IPS-18c (cell line): ENCODE data around the gene LAMP1.
"Not testable (repeated sequence)": the region's sequence is repeated elsewhere in the genome, so short reads cannot be mapped to it uniquely, and the experiment has no call there.

ENCODE experiments used
- H3K4me3 ChIP-seq: 2 replicates; pipeline ENCODE4 v1.7.0; 2013; ENCODE audit warnings: low read depth, mild to moderate bottlenecking, low read length, moderate library complexity; ENCODE audit not compliant: insufficient read depth
- H3K9me3 ChIP-seq: one replicate; pipeline ENCODE4 v1.6.1; 2013; ENCODE audit warnings: mild to moderate bottlenecking, low read length, moderate library complexity; ENCODE audit not compliant: control insufficient read depth, insufficient read depth

Gene LAMP1

GRCh38 chr13:113364311-113364889, 67.4 kb downstream of the LAMP1 start:
- H3K9me3 ChIP-seq, result no peaks in the 10 kb centered on the region
- no peak overlapping the region; the same call in none of the 2 replicates for H3K4me3 ChIP-seq

DNA sequence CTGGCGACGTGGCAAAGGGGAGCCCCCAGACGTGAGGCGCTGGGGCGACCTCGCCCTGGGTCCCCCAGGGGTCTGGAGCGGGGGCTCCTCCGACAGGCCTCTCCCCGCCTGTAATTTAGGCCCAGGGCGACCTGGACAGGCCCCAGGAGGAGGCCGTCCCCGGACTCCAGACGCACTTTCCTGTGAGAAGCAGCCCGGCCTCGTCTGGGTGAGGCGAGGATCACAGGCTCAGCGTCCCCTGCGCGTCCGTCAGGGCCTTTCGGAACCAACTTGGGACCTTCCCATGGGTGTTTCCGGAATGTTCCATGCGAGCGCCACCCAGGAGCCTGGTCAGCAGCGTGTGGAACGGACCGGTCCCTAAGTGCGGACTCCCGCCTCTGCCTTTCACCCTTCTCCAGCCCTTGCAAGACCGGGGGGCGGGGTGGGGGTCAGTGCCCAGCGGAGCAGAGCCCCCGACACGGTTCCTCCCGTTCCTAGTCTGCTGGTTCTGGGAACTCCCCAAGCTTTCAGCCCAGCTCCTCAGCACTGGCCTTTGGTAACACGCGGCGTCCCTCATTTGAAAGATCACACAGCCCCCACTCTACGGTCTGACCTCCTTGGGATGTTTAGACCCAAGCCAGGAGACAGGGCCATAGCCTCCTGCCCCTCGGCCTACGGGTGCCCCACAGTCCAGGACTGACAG, 68.0 kb downstream of the LAMP1 start:
- Histone ChIP-seq H3K9me3 (no peaks in the 10 kb centered on the region), H3K4me3 (no peak overlapping the region; the same call in 1 of the 2 replicates)

- H3K4me3 ChIP-seq, result no peak overlapping the region; the same call in 1 of the 2 replicates
- H3K9me3 ChIP-seq, result no peaks in the 10 kb centered on the region
These were observed 68.5 kb downstream of the LAMP1 start for GRCh38 chr13:113365583-113365970.

DNA sequence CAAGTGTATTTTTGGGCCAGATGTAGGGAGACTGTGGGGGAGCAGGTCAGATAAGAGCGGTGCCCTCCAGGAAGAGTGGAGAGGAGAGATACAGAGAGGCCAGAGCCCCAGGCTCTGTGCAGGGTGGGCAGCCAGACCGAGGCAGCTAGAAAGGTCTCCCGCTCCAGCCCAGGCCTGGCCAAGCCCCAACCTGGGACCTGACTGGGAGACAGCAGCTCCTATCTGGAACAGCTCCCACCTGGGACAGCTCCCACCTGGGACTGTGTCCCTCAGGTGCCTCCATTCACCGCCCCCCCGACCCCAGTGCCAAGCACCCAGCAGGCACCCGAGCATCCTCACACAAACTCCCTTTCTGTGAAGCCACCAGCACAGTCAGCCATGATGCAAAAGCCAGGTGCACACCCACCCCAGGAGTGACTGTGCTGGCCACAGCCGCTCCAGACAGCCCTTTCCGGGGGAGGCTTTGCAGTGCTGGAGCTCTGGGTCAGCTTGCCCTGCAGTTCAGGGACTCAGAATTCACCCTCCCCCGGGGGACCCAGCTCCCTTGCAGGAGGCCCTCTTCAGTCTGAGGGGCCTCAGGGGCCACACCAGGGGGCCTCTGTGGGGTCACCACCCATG, 69.0 kb downstream of the LAMP1 start:
- Histone ChIP-seq H3K4me3 (no peak overlapping the region; the same call in 1 of the 2 replicates), H3K9me3 (no peaks in the 10 kb centered on the region)

GRCh38 chr13:113367020-113367560, 70.1 kb downstream of the LAMP1 start:
- no peaks in the 10 kb centered on the region for H3K9me3 ChIP-seq
- no peak overlapping the region for H3K4me3 ChIP-seq

- Histone ChIP-seq H3K9me3 (no peaks in the 10 kb centered on the region), H3K4me3 (no peak overlapping the region)
These were observed 70.7 kb downstream of the LAMP1 start for GRCh38 chr13:113367771-113368170.

GRCh38 chr13:113368353-113368752, 71.3 kb downstream of the LAMP1 start:
- not testable (repeated sequence) for H3K4me3 ChIP-seq, H3K9me3 ChIP-seq

GRCh38 chr13:113369189-113369588, 72.2 kb downstream of the LAMP1 start:
- H3K9me3 ChIP-seq, result no peaks in the 10 kb centered on the region
- H3K4me3 ChIP-seq, result no peak overlapping the region

- H3K9me3 ChIP-seq, result no peaks in the 10 kb centered on the region
- no peak overlapping the region for H3K4me3 ChIP-seq
These were observed 72.8 kb downstream of the LAMP1 start for GRCh38 chr13:113369881-113370280.

DNA sequence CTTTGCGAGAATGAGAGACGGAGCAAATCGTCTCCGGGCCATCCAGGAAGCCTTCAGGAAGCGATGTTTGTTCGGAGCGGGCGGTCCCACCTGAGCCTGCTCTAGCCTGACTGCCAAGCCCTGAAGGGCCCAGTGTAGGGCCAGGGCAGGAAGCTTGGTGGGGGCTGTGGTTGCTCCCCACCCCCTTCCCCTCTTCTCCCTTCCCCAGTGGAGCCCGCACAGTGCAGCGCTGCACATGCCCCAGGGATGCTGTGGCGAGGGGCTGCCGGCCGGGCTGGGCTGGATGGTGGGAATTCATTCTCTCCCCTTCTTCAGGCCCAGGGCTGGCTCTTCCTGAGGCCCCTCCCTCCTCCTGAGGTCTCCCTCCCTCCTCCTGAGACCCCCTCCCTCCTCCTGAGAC, 74.0 kb downstream of the LAMP1 start:
- Histone ChIP-seq H3K9me3 (no peaks in the 10 kb centered on the region), H3K4me3 (no peak overlapping the region)

DNA sequence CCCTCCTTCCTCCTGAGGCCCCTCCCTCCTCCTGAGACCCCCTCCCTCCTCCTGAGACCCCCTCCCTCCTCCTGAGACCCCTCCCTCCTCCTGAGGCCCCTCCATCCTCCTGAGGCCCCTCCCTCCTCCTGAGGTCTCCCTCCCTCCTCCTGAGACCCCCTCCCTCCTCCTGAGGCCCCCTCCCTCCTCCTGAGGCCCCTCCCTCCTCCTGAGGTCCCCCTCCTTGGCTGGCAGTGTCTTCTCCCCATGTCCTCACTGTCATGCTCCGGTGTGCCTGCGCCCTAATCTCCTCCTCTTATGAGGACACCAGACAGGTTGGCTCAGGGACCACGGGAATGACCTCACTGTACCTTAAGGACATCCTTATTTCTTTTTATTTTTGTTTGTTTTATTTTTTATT, 74.7 kb downstream of the LAMP1 start:
- not testable (repeated sequence) for H3K9me3 ChIP-seq, H3K4me3 ChIP-seq
